Right forelimb (tissue), 1 donor: Measurements from ENCODE around the gene KMT2B.
A peak's percentile ranks its signal among the peaks of the same experiment; 100 is the strongest.
"Not testable (repeated sequence)": the region's sequence is repeated elsewhere in the genome, so short reads cannot be mapped to it uniquely, and the experiment has no call there.

ENCODE experiments used
- DNase-seq: peaks from one replicate; pipeline ENCODE4 v3.0.0-alpha.2; 2018

The KMT2B gene

DNA sequence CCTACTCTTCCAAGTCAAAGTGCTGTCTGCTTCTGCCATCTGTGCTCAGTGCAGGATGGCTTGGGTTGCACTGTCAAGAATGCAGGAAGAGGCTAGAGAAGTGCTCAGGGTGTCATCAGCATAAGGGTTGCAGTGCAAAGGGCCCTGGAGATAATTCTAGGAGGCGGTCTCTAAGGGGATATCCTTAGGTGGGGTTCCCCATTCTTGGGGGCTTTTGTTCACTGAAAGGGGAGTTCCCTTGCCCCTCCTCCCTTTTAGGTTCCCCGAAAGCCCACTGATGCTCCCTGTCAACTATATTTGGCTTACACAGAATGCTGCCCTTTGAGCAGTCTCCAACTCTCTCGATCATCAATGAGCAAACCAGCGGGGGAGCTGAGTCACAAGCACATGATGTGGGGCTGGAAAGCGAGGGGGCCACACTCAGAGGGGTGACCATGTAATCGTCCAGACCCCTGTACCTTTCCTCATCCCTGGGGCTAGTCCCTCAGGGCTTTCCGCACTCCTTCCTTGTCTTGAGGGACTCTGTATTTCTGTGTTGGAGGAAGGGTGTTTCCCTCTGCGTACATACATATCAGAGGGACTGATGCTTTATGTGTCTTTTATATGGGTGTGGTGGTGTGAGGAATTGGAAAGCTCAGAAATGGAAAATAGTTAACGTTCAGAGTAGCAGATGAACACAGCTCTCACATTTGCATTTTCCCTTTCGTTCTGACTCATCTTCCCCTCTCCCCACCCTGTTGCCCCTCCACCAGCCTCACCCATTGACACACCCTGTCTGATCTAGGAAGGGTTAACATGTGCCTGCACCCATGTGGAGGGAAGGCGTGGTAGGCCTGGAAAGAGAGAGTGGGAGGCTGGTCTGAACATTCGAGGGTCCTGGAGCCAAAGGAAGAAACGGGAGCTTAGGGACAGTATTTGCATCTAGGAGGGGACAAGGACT lies 6.7 kb upstream of the KMT2B start:
- DNase-seq: no peak

DNA sequence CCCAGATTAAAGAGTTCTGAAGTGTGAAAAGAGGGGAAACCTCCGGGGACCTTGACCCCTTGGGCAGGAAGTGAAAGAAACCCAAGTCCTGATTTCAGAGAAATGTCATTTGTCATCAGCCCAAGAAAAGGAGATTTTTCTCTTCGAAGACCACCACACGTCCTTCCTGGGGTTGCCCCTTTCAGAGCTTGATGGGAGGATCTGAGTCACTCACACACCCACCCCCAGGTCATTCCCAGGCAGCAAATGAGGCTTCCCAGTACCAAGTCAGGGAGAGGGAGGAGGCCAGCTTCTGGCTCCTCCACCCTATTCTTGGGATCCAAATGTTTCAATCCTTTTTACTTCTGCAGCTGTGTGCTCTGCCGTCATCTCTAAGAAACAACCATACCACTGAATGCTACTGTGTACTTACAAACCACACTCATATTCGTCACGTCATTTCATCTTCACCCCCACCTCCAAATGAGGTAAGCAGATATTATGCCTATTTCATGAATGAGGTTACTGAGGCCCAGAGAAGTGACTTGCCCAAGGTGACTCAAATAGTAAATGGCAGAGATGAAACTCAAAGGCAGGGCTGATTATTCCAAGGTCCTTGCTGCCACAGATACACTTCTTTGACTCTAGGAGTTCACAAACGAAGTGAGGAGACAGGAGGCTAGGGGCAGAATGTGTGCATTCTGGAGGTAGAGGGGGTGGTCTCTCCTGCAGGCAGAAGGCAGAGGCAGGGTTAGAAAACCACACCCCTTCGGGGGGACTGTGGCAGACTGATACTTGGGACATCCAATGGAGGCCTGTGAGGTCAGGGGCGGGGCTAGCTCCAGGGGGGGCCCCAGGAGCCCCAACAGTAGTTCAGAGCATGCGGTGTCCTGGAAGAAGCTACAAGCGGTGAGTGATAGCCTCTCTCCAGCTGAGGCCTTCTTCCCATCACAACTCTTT lies 5.0 kb upstream of the KMT2B start:
- no peak for DNase-seq

DNA sequence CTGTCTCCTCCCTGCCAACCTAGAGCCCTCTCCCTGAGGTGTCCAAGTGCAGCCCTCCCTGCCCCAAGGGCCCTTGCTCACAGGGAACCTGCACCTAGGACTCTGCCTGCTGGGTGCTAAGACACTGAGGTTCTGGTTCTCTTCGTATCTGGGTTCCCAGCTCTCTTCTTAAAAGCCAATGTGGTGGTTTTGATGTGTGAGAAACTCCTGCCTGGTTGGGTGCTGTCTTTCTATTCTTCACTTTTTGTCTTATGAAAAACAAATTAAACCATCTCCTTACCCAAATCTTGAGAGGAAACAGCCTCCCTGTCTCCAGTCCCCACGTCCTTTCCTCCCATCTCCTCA lies 4.3 kb upstream of the KMT2B start:
- DNase-seq: no peak

DNA sequence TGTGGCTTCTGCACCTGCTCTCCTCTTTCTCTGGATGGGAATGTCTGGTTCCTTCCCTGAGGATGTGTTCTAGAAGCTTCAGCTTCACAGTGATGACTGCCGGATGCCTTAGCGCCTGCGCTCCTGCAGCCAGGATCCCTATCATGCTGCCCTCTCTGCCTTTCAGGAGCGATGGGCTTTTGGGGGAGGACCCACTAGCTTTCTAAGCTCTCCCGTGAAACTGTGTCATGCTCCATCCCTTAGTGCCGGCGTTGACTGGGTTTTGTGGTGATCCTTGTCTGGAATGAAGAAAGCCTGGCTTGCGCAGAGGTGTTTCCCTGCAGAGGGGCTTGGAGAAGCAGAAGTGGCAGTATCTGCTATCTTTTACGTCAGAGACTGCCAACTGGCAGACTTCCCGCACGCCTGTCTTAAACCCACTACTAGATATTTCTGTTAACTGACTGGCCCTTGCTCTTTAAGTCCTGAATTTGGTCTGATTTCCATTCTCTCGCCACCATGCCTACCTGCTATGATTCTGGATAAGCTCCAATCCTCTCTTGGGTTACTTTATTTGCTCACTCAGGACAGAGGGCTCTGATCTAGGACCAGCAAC lies 3.8 kb upstream of the KMT2B start:
- DNase-seq: no peak

DNA sequence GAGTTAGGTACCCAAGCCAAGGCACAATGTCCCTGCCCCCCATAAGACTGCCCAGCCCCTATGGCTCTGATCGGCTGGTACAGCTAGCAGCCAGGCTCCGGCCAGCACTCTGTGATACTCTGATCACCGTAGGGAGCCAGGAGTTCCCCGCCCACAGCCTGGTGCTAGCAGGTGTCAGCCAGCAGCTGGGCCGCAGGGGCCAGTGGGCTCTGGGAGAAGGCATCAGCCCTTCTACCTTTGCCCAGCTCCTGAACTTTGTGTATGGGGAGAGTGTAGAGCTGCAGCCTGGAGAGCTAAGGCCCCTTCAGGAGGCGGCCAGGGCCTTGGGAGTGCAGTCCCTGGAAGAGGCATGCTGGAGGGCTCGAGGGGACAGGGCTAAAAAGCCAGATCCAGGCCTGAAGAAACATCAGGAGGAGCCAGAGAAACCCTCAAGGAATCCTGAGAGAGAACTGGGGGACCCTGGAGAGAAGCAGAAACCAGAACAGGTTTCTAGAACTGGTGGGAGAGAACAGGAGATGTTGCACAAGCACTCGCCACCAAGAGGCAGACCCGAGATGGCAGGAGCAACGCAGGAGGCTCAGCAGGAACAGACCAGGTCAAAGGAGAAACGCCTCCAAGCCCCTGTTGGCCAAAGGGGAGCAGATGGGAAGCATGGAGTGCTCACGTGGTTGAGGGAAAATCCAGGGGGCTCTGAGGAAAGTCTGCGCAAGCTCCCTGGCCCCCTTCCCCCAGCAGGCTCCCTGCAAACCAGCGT lies 3.0 kb upstream of the KMT2B start:
- DNase-seq: no peak

DNA sequence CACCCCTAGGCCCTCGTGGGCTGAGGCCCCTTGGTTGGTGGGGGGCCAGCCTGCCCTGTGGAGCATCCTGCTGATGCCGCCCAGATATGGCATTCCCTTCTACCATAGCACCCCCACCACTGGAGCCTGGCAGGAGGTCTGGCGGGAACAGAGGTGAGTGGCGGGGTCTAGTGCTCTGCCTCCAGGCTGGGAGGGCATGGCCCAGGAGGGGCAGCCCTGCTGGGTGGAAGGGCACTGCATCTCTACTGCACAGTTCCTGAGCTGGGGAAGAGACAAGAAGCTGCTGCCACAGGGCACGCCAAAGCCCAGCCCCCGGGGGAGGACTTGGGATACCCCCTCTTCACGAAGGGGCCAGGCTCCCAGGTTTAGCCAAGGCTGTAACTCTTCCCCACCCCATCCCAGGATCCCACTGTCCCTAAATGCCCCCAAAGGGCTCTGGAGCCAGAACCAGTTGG lies 2.4 kb upstream of the KMT2B start:
- no peak for DNase-seq

DNA sequence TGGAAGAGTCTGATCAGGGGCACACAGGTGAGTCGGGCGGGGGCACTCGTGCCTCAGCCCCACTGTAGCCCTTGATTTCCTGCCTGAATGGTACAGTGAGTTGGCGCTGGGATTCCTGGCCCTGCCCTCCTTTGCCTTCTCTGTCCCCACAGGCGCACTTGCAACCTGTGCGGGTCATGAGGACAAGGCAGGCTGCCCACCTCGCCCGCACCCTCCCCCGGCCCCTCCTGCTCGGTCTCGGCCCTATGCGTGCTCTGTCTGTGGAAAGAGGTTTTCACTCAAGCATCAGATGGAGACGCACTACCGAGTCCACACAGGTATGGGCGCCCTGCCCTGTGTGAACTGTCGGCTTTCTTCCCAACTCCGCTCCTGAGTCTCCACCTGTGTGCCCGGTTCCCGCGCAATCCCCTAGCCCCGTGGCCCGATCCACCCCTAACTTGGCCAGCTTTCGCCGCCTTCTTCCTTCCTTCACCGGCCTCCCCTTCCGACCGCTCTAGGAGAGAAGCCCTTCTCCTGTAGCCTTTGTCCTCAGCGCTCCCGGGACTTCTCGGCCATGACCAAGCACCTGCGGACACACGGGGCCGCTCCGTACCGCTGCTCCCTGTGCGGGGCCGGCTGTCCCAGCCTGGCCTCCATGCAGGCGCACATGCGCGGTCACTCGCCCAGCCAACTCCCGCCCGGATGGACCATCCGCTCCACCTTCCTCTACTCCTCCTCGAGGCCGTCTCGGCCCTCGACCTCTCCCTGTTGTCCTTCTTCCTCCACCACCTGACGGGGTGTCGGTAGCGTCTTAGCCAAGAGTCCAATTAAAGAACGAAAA lies 1.6 kb upstream of the KMT2B start:
- DNase-seq: peak; percentile 78

DNA sequence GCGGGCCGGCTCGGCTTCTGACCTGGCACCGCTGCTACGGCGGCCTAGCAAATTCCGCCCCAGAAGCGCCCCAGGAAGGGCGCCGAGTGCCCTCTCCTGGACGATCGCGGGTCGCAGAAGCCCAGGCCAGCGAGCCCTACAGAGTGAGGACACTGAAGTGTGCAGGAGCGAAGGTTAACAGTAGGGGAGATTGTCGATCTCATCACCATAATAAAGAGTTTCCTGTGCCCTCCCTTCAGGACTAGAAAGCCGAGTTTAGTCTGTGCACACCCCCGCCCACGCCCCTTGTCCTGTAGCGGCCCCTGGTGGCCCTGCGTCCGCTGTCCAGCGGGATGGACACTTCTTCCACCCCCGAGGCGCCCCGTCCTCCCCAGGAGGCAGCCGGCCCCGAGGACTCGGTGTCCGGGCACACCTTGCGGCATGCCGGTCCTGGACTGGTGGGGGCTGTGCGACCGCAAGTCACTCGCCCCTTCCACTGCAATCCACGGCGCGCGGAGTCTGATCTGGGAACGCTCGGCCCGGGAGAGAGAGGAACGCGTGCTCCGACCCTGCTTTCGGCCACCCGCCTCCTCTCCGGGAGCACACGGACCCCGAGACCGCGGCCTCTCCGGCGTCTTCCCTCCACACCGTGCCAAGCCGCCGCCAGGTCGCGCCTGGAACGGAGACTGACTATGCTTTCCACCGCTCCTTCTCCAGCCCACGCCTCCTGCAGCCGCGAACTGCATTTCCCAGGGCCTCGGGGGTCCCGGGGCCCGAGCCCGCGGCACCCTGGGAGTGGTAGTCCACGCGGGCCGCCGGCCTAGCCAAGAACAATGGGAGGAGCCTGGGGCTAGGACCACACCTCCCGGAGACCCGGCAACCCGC lies 770 bp upstream of the KMT2B start:
- DNase-seq: peak; percentile 90

DNA sequence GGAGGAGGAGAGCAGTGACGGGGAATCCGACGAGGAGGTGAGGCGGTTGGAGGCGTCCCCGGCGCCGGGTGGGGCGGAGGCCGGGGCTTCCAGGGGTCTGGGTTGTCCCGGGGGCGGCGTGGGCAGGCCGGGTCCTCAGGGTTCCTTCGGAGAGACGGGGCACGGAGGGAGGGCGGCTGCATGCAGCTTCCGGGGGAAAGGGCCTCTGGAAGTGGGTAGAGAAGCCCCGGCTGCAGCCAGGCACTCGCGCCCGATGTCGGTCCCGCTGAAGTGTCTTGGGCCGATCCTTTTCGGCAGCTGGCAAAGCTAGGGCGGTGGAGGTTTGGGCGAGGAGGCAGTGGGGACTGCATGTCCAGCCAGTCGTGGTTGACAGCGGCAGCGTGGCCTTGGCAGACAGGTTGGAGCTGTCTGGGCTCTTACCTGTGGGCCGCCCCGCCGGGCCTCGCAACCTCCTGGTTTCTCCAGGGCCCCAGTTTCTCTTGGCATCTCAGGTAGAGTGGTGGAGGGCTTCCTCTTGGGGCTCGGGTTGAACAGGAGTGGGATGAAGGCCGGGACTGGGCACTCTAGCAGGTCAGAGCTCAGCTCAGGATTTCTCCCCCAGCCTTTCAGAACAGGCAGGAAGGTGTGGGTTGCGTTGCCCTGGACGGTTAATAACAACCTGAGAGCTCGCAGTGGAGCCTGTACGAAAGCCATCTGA lies 690 bp downstream of the KMT2B start:
- DNase-seq: peak; percentile 61

DNA sequence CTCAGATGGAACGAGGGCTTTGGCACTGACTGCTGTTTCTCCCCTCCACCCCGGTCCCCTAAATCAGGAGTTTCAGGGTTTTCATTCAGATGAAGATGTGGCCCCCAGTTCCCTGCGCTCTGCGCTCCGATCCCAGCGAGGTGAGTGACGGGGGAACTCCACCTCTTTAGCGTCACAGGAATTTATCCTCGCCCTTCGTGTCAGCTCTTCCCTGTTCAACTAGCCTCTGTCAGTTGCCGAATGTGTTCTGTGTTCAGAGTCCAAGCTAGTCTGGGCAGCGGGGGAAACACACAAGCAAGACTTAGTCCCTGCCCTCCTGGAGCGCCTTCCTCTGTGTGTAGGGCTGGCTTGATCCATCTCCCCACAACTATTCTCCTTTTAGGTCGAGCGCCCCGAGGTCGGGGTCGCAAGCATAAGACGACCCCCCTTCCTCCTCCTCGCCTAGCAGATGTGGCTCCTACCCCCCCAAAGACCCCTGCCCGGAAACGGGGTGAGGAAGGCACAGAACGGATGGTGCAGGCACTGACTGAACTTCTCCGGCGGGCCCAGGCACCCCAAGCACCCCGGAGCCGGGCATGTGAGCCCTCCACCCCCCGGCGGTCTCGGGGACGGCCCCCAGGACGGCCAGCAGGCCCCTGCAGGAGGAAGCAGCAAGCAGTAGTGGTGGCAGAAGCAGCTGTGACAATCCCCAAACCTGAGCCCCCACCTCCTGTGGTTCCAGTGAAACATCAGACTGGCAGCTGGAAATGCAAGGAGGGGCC lies 1.8 kb downstream of the KMT2B start:
- DNase-seq: peak; percentile 38

DNA sequence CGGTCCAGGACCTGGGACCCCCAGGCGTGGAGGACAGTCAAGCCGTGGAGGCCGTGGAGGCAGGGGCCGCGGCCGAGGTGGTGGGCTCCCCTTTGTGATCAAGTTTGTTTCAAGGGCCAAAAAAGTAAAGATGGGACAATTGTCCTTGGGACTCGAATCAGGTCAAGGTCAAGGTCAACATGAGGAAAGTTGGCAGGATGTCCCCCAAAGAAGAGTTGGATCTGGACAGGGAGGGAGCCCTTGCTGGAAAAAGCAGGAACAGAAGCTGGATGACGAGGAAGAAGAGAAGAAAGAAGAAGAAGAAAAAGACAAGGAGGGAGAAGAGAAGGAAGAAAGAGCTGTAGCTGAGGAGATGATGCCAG lies 2.3 kb downstream of the KMT2B start:
- DNase-seq: no peak

DNA sequence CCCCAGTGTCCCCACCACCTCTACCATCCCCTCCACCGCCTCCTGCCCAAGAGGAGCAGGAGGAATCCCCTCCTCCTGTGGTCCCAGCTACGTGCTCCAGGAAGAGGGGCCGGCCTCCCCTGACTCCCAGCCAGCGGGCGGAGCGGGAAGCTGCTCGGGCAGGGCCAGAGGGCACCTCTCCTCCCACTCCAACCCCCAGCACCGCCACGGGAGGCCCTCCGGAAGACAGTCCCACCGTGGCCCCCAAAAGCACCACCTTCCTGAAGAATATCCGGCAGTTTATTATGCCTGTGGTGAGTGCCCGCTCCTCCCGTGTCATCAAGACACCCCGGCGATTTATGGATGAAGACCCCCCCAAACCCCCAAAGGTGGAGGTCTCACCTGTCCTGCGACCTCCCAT lies 2.8 kb downstream of the KMT2B start:
- DNase-seq: no peak

DNA sequence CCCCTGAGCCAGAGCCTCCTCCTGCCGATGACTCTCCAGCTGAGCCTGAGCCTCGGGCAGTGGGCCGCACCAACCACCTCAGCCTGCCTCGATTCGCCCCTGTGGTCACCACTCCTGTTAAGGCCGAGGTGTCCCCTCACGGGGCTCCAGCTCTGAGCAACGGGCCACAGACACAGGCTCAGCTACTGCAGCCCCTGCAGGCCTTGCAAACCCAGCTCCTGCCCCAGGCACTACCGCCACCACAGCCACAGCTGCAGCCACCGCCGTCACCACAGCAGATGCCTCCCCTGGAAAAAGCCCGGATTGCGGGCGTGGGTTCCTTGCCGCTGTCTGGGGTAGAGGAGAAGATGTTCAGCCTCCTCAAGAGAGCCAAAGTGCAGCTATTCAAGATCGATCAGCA lies 3.6 kb downstream of the KMT2B start:
- no peak for DNase-seq

DNA sequence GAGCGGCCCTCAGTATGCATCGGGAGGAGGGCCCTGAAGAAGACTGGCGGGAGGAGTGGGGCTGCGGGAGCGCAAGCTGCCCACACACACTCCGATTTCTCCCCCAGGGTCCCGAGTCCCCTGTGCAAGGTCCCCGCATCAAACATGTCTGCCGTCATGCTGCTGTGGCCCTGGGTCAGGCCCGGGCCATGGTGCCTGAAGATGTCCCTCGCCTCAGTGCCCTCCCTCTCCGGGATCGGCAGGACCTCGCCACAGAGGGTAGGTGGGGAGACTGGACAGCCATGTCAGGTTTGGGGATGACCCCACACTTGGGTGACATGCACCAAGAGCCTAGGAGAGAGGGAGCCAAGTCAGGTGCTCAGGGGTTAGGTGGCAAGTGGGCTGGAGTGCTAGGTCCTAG lies 4.7 kb downstream of the KMT2B start:
- DNase-seq: no peak

DNA sequence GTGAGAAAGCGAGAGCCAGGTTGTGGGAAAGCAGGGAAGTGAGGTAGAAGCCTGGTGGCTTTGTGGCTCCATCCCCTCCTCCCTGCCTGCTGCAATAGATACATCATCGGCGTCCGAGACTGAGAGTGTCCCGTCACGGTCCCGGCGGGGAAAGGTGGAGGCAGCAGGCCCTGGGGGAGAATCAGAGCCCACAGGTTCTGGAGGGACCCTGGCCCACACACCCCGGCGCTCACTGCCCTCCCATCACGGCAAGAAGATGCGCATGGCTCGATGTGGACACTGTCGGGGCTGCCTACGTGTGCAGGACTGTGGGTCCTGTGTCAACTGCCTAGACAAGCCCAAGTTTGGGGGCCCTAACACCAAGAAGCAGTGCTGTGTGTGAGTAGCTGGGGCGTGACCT lies 5.1 kb downstream of the KMT2B start:
- no peak for DNase-seq

DNA sequence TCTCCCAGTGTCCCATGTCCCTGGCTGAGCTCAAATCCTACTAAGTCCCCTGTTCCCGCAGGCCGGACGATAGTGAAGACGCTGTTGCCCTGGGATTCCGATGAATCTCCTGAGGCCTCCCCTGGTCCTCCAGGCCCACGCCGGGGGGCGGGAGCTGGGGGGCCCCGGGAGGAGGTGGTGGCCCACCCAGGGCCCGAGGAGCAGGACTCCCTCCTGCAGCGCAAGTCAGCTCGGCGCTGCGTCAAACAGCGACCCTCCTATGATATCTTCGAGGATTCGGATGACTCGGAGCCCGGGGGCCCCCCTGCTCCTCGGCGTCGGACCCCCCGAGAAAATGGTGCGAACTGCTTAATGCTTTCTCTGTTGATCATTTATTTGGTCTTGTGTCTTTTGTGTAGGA lies 5.9 kb downstream of the KMT2B start:
- no peak for DNase-seq

DNA sequence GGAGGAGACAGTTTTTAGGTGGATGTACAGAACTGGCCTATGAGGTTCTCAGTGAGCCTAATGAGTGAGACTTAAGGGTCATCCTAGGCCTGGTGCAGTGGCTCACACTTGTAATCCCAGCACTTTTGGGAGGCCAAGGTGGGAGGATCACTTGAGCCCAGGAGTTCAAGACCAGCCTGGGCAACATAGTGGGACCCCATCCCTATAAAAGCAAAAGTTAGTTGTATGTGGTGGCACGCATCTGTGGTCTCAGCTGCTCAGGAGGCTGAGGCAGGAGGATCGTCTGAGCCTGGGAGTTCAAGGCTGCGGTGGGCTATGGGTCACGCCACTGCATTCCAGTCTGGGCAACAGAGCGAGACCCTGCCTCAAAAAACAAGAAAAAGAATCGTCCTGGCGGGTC lies 6.3 kb downstream of the KMT2B start:
- DNase-seq: not testable (repeated sequence)

DNA sequence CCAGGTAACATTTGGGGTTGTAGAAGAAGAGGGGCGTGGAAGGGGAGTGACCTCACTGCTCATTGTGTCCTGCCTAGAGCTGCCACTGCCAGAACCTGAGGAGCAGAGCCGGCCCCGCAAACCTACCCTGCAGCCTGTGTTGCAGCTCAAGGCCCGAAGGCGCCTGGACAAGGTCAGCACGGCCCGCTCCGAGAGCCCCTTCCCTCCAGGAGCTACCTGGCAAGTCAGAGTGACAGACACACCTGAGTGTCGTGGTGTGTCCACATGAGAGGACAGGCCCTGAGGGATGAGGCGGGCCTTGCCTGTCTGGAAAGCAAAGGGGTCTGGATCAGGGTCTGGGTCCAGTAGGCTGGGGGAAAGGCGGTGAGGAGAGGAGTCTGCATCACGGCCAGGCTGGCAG lies 6.8 kb downstream of the KMT2B start:
- DNase-seq: no peak

DNA sequence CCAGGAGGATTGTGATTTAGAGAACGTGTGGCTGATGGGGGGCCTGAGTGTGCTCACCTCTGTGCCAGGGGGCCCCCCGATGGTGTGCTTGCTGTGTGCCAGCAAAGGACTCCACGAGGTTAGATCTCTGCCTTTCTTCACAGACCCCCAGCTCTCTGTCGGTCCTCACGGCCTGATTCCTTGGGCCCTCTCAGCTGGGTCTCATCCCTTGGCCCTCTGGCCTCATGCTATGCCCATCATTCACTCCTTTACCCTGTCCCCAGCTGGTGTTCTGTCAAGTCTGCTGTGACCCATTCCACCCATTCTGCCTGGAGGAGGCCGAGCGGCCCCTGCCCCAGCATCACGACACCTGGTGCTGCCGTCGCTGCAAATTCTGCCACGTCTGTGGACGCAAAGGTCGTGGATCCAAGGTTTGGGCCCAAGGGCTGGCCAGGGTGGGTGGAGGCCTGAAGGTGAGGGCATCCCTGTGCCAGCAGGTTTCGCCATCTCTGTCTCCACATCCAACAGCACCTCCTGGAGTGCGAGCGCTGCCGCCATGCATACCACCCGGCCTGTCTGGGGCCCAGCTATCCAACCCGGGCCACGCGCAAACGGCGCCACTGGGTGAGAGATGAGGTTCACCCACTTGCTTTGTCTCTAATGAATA lies 7.5 kb downstream of the KMT2B start:
- DNase-seq: no peak
